SK-N-SH (cell line): Measurements from ENCODE around the gene ZBTB12. TPM values are rescaled to one million over a fixed set of nuclear protein-coding genes. Genes with fewer than 3 reads are reported as not detected.
"Not testable (repeated sequence)": the region's sequence is repeated elsewhere in the genome, so short reads cannot be mapped to it uniquely, and the experiment has no call there.

ENCODE experiments used
- CTCF ChIA-PET: fragments of 300-600, 350-600 bp; formaldehyde crosslinking; extraction: SDS; loops from one replicate; lab custom pipeline; 2021; lab: Yijun Ruan, JAX
- POLR2A ChIA-PET: fragments of 350-600 bp; sonication (Branson Sonifier 250); formaldehyde crosslinking; extraction: SDS; loops from one replicate; lab custom pipeline; 2020; ENCODE audit warnings: antibody characterized with exemption, inconsistent platforms; lab: Yijun Ruan, JAX
- DNase-seq: peaks from one replicate; pipeline ENCODE4 v3.0.0; 2012
- H2AFZ ChIP-seq: fragments of 200-600 bp; sonication (generic); 2 replicates; pipeline ENCODE4 v1.8.1; 2016; ENCODE audit warnings: antibody characterized with exemption, mild to moderate bottlenecking, low read depth
- H3F3A ChIP-seq: fragments of 200-600 bp; sonication (generic); replicated peaks from 2 replicates; pipeline ENCODE3; 2016; ENCODE audit warnings: antibody characterized with exemption, mild to moderate bottlenecking; ENCODE audit not compliant: insufficient read depth
- H3K27ac ChIP-seq, 2 experiments: fragments of 200-500 bp in 1 of 2; fragments of 200-600 bp in 1 of 2; sonication (Bioruptor generic) in 1 of 2; sonication (generic), shearing (Covaris generic) in 1 of 2; 2 replicates each; pipeline versions ENCODE4 v1.5.1 to v1.6.1; 2014 to 2016; ENCODE audit warnings: low read depth in 2 of 2, inconsistent platforms in 1 of 2, low read length in 1 of 2, mild to moderate bottlenecking in 1 of 2, mixed read lengths in 1 of 2
- H3K27me3 ChIP-seq: fragments of 200-600 bp; sonication (generic), shearing (Covaris generic); 2 replicates; pipeline ENCODE4 v1.6.1; 2016; ENCODE audit warnings: mixed run types; ENCODE audit not compliant: insufficient read depth
- H3K36me3 ChIP-seq, 2 experiments: fragments of 200-500 bp in 1 of 2; fragments of 200-600 bp in 1 of 2; sonication (Bioruptor generic) in 1 of 2; sonication (generic) in 1 of 2; replicated peaks in 1 of 2; 2 replicates each; pipeline versions ENCODE3 to v1.5.1; 2014 to 2016; ENCODE audit warnings: low read length in 1 of 2, mild to moderate bottlenecking in 1 of 2; ENCODE audit not compliant: insufficient read depth in 2 of 2, control insufficient read depth in 1 of 2
- H3K4me1 ChIP-seq, 2 experiments: fragments of 200-500 bp in 1 of 2; fragments of 200-600 bp in 1 of 2; sonication (Bioruptor generic) in 1 of 2; sonication (generic), shearing (Covaris generic) in 1 of 2; 2 replicates each; pipeline versions ENCODE4 v1.5.1 to v1.6.1; 2014 to 2016; ENCODE audit warnings: low read depth in 1 of 2, low read length in 1 of 2, mixed run types in 1 of 2; ENCODE audit not compliant: insufficient read depth in 2 of 2, control insufficient read depth in 1 of 2
- H3K4me2 ChIP-seq: fragments of 200-600 bp; sonication (generic), shearing (Covaris generic); 2 replicates; pipeline ENCODE4 v1.6.1; 2017; ENCODE audit warnings: mixed run types
- H3K4me3 ChIP-seq, 2 experiments: fragments of 200-500 bp in 1 of 2; fragments of 200-600 bp in 1 of 2; sonication (Bioruptor generic) in 1 of 2; sonication (generic), shearing (Covaris generic) in 1 of 2; 2 replicates each; pipeline versions ENCODE4 v1.5.1 to v1.8.1; 2014 to 2016; ENCODE audit warnings: low read depth in 2 of 2, inconsistent platforms in 1 of 2, low read length in 1 of 2, mild to moderate bottlenecking in 1 of 2, mixed read lengths in 1 of 2, moderate library complexity in 1 of 2
- H3K79me2 ChIP-seq: fragments of 200-600 bp; sonication (generic); 2 replicates; pipeline ENCODE4 v1.8.1; 2017; ENCODE audit warnings: mild to moderate bottlenecking; ENCODE audit not compliant: insufficient read depth
- H3K9ac ChIP-seq: fragments of 200-600 bp; sonication (generic); 2 replicates; pipeline ENCODE4 v1.6.1; 2017; ENCODE audit warnings: mixed run types
- H3K9me2 ChIP-seq: fragments of 200-600 bp; sonication (generic); 2 replicates; pipeline ENCODE4 v1.6.1; 2017; ENCODE audit warnings: mixed run types
- H3K9me3 ChIP-seq: fragments of 200-600 bp; sonication (generic); 2 replicates; pipeline ENCODE4 v1.6.1; 2017; ENCODE audit warnings: mixed run types, mild to moderate bottlenecking, moderate library complexity
- H4K20me1 ChIP-seq: fragments of 200-600 bp; sonication (generic); 2 replicates; pipeline ENCODE4 v1.6.1; 2017; ENCODE audit warnings: mild to moderate bottlenecking, mixed run types; ENCODE audit not compliant: insufficient read depth
- EP300 ChIP-seq, 2 experiments: IDR thresholded peaks; 2 replicates each; pipeline versions ENCODE4 v1.4.0 to v1.6.1; 2012; ENCODE audit warnings: borderline replicate concordance in 1 of 2, low read depth in 1 of 2, low read length in 1 of 2
- EZH2phosphoT487 ChIP-seq: fragments of 200-600 bp; sonication (generic); IDR thresholded peaks from 2 replicates; pipeline ENCODE4 v1.6.1; 2017; ENCODE audit warnings: low read depth, mixed run types, mild to moderate bottlenecking, antibody characterized with exemption, moderate library complexity, borderline replicate concordance
- FOSL2 ChIP-seq: IDR thresholded peaks from 2 replicates; pipeline ENCODE4 v1.4.0; 2012; ENCODE audit warnings: low read depth, mild to moderate bottlenecking, moderate library complexity, borderline replicate concordance
- FOXM1 ChIP-seq: IDR thresholded peaks from 2 replicates; pipeline ENCODE4 v1.4.0; 2012; ENCODE audit warnings: low read depth, mild to moderate bottlenecking
- GABPA ChIP-seq: IDR thresholded peaks from 2 replicates; pipeline ENCODE4 v1.4.0; 2012; ENCODE audit warnings: low read depth, mild to moderate bottlenecking
- GATA2 ChIP-seq: sonication (generic); formaldehyde crosslinking; IDR thresholded peaks from 2 replicates; pipeline ENCODE4 v1.5.0; 2020; ENCODE audit warnings: mild to moderate bottlenecking, missing genetic modification reagents
- IRF3 ChIP-seq: fragments of 150-350 bp; IDR thresholded peaks from 2 replicates; pipeline ENCODE4 v1.6.1; 2016; ENCODE audit warnings: mild to moderate bottlenecking, low read depth, low read length
- MAX ChIP-seq: IDR thresholded peaks from 2 replicates; pipeline ENCODE4 v1.4.0; 2012; ENCODE audit warnings: low read depth
- POLR2AphosphoS5 ChIP-seq: IDR thresholded peaks from 2 replicates; pipeline ENCODE4 v1.6.1; 2012; ENCODE audit warnings: low read depth, low read length
- RAD21 ChIP-seq: IDR thresholded peaks from 2 replicates; pipeline ENCODE4 v1.6.1; 2012; ENCODE audit warnings: mild to moderate bottlenecking, low read length
- REST ChIP-seq: IDR thresholded peaks from 2 replicates; pipeline ENCODE4 v1.6.1; 2012; ENCODE audit warnings: mild to moderate bottlenecking, low read depth, low read length, moderate library complexity
- RXRA ChIP-seq: IDR thresholded peaks from 2 replicates; pipeline ENCODE4 v1.4.0; 2012; ENCODE audit warnings: low read depth, mild to moderate bottlenecking, borderline replicate concordance
- SMC3 ChIP-seq: IDR thresholded peaks from 2 replicates; pipeline ENCODE4 v1.6.1; 2012; ENCODE audit warnings: low read depth, low read length, improper control_type of control experiment
- TAF1 ChIP-seq: IDR thresholded peaks from 2 replicates; pipeline ENCODE4 v1.6.1; 2012; ENCODE audit warnings: low read depth, mild to moderate bottlenecking, low read length, moderate library complexity, borderline replicate concordance
- TCF12 ChIP-seq: IDR thresholded peaks from 2 replicates; pipeline ENCODE4 v1.4.0; 2012
- USF1 ChIP-seq: IDR thresholded peaks from 2 replicates; pipeline ENCODE4 v1.4.0; 2012; ENCODE audit warnings: low read depth, borderline replicate concordance
- USF2 ChIP-seq: fragments of 150-350 bp; IDR thresholded peaks from 2 replicates; pipeline ENCODE4 v1.6.1; 2017; ENCODE audit warnings: antibody characterized with exemption, low read length, low read depth, borderline replicate concordance
- ZBTB33 ChIP-seq: IDR thresholded peaks from 2 replicates; pipeline ENCODE4 v1.4.0; 2012; ENCODE audit warnings: low read depth, borderline replicate concordance
- WGBS: methylation state at CpG from one replicate; pipeline ENCODE4 v1.1.6; 2017; ENCODE audit warnings: low lambda C conversion rate; 5-methylcytosine and 5-hydroxymethylcytosine counted together
- polyA plus RNA-seq, 3 experiments: library from polyadenylated mRNA; depleted of rRNA; stranded (reverse); fragments of >200 nt; gene quantifications; 2 replicates each; pipeline ENCODE4 v1.2.3, GENCODE V29; 2012

Gene ZBTB12
- polyA plus RNA-seq, 1 of the 3 experiments (the other 2 are of a cell fraction): 8.3 TPM

GRCh38 chr6:31869343-31869742 lies 32.5 kb downstream of the ZBTB12 start:
- H3K27me3 ChIP-seq: no peaks in the 10 kb centered on the region
- no peak overlapping the region for H2AFZ ChIP-seq
- no peaks in the 10 kb centered on the region for H4K20me1 ChIP-seq
- no peaks in the 10 kb centered on the region for H3K9me2 ChIP-seq
- no peaks in the 10 kb centered on the region for H3K36me3 ChIP-seq
- peaks cover 1% of the 10 kb centered on the region for H3F3A ChIP-seq
- no peaks in the 10 kb centered on the region for H3K79me2 ChIP-seq
- peaks cover 0 to 9% of the 10 kb centered on the region in 2 experiments; a peak in 1 of 4 replicates for H3K4me1 ChIP-seq
- WGBS: 88% methylated on average over 8 of the region's 8 CpGs
- H3K9ac ChIP-seq: no peak overlapping the region
- TF ChIP-seq EZH2phosphoT487 (no peak), REST (no peak), MAX (no peak), IRF3 (no peak), TAF1 (no peak), FOXM1 (no peak), USF1 (no peak), RXRA (no peak), RAD21 (no peak), FOSL2 (no peak), POLR2AphosphoS5 (no peak), ZBTB33 (no peak), SMC3 (no peak), TCF12 (no peak), GABPA (no peak), EP300 (IDR thresholded peaks at IDR 0.05; ENCODE audit: borderline replicate concordance in 1 of 2, low read depth in 1 of 2, low read length in 1 of 2) (no peak), USF2 (no peak), GATA2 (CRISPR knock-in tag) (no peak)
- CTCF ChIA-PET: no interaction called here
- H3K27ac ChIP-seq: no peak overlapping the region
- no peaks in the 10 kb centered on the region for H3K9me3 ChIP-seq
- no peak for DNase-seq
- H3K4me2 ChIP-seq: no peak overlapping the region
- POLR2A ChIA-PET: interaction anchor here (1.5 kb wide), 1 partner anchor 28 kb away, joined by 3 read pairs; the partner anchor contains the start of gene EHMT2
- H3K4me3 ChIP-seq: no peak overlapping the region

GRCh38 chr6:31868658-31868971 lies 33.3 kb downstream of the ZBTB12 start:
- H3K9me2 ChIP-seq, H4K20me1 ChIP-seq, H3K9me3 ChIP-seq, H3K27ac ChIP-seq, H2AFZ ChIP-seq, H3K9ac ChIP-seq, DNase-seq, H3K4me3 ChIP-seq, H3K27me3 ChIP-seq, H3K4me2 ChIP-seq, H3F3A ChIP-seq, H3K79me2 ChIP-seq, H3K36me3 ChIP-seq: not testable (repeated sequence)
- ChIA-PET CTCF (interaction anchor here (0.6 kb wide), 1 partner anchor 77 kb away, joined by 3 read pairs; no protein-coding TSS in a partner anchor), POLR2A (interaction anchor here (1.5 kb wide), 1 partner anchor 29 kb away, joined by 3 read pairs; the partner anchor contains the start of gene EHMT2)
- WGBS: 92% methylated on average over 1 of the region's 1 CpG
- H3K4me1 ChIP-seq: peaks cover 0 to 11% of the 10 kb centered on the region in 2 experiments; a peak in 1 of 4 replicates
